Left colon (tissue), 2 donors: ENCODE measurements around the gene CMBL. TPM values are rescaled to one million over a fixed set of nuclear protein-coding genes. Genes with fewer than 3 reads are reported as not detected.

Experiments used
- ATAC-seq: fragments of 200-7000 bp; cut with Tn5 transposase; one replicate; pipeline ENCODE4 v1.9.1; 2020; ENCODE audit warnings: mild to moderate bottlenecking, moderate library complexity
- DNase-seq, 2 donors: peaks; one replicate each; pipeline ENCODE4 v3.0.0-alpha.2; 2020
- intact Hi-C, 2 donors: fragments of 100-400 bp; cut with DNase I in 1 of 2; cut with micrococcal nuclease in 1 of 2; formaldehyde crosslinking; loops; one replicate each; pipeline versions ENCODE4 v1.11.2 to v1.14.0; 2022; cut with DNase I, micrococcal nuclease
- total RNA-seq, 2 donors: library from RNA; stranded (reverse); fragmentation: NEBNext Ultra II Directional; extraction: Animal tissue kit (Norgen Biotek cat#: 25700); gene quantifications; one replicate each; pipeline ENCODE4 v1.2.1, GENCODE V29; 2021
- donor health status: DM: no; HTN: no; CAD: no.
- donor health status: DM: yes; HTN: yes; CAD: no.

CMBL gene
- total RNA-seq, 2 donors from 2014 or later = 172 to 182 TPM

DNA sequence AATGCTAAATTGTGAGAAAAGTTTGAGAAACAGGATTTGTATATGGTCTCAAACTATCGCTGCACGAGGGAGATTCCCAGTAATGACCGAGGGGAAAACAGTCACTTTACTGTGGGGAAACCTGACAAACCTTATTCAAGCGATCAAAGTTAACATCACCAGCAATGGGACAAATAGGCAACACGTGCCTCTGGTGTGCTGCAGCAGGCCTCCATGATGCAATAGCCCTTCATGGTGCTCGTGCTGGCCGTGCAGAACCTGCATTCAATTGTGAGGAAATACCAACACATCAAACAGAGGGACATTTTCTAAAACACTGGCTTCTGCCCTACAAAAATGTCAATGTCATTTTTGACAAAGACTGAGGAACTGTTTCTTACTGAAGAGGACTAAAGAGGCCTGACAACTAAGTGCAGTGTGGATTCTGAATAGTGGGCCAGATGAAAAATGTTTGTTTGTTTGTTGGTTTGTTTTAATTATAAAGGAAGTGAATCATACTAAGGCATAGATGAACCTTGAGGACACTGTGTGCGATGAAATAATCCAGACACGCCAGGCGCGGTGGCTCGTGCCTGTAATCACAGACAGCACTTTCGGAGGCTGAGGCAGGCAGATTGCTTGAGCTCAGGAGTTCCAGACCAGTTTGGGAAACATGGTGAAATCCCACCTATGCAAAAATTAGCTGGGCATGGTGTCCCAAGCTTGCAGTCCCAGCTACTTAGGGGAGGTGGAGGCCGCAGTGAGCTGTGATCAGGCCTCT, 28.2 kb upstream of the CMBL start:
- DNase-seq (no peak), ATAC-seq (no peak)
- intact Hi-C loops = no loop called here

DNA sequence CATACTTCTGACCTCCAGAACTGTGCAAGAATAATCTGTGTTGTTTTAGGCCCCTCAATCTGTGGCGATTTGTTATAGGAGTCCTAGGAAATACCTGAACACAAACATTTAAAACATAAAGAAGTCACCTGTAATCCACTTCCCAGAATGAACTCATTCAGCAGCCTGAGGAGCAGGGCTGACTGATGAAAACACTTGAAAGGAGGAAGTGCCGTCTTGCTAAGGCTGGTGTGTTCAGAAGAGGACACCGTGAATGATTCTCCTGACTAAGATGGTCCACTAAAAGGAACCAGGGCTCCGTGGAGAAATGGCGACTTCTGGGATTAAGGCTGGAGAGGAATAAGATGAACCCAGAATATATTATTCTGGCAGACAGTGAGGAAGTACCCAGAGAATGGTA, 27.1 kb upstream of the CMBL start:
- DNase-seq (no peak), ATAC-seq (no peak)
- intact Hi-C loops = no loop called here

DNA sequence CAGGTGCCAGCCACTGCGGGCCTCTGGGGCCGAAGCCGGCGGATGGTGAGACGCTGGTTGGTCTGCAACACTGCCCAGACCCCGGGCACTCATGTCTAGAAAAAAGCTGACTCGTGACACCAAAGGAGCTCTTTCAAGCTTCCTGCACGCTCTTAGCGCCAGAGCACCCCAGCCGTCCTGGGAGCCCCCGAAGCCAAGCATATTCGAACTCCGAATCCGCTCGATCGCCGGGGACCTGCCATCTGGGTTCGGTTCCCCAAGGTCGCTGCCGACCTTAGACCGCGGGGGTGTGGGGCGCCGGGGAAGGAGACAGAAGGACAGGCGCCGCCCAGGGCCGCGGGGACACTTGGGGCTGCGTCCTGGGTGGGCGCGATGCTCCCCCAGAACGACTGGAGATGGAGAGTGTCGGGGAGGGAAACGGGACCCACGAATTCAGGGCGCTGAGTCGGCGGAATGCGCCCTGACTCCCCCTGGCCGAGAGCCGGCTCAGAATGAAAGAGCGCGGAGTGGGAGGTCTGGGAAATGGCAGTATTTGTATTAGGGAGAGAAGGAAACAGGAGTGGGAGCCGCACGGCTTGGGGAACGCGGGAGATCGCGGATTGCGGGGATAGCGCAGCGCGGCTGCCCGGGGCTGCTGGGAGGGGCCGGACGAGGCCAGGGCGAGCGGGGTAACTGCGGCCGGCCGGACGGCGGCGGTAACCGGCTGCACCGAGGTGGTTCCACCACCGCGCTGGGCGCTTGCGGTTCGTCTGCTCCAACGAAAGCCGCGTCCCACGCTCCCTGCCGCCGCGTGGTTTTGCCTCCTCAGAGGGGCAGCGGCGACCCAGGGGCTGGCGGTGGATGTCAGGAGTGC, 25.7 kb upstream of the CMBL start:
- peak in 1 of 2 donors; percentile 66 for DNase-seq
- intact Hi-C loops = no loop called here
- ATAC-seq = peak; percentile 87

DNA sequence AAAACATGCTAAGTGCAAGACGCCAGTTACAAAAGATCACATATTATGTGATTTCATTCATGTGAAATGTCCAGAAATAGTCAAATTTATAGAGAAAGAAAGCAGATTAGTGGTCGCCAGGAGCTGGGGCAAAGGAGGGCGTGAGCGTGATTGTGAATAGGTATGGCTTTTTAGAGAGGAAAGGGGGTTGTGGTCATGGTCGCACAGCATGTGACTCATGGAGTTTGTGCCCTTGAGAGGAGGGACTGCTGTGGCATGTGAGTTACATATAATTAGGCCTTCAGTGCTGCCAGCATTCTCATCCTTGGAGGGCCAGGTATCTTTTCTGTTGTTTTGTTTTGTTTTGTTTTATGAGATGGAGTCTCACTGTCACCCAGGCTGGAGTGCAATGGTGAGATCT, 24.6 kb upstream of the CMBL start:
- DNase-seq (no peak), ATAC-seq (no peak)
- intact Hi-C loops = no loop called here

DNA sequence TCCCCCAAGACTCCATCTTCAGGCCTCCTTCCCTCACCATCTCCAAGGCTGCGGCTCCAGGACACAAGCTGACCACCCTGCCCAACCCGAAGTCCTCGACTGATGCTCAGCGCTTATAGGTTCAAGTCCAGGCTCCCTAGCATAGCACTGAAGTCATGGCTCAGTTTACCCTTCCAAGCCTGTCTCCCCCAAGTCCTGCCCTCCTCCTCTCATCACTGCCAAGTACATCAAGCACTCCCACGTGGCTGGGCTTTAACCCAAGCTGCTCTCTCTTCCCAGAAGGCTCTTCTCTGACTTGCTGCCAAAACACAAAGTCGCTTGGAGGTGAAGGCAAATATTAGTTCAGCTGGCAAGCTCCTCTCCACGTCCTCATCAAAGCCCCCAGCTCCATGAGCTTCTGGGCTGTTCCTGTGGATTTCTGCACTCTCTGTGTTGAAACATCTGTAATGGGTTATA, 23.7 kb upstream of the CMBL start:
- ATAC-seq = peak; percentile 49
- peak; percentile 44 to 70 for DNase-seq
- intact Hi-C loops = no loop called here

DNA sequence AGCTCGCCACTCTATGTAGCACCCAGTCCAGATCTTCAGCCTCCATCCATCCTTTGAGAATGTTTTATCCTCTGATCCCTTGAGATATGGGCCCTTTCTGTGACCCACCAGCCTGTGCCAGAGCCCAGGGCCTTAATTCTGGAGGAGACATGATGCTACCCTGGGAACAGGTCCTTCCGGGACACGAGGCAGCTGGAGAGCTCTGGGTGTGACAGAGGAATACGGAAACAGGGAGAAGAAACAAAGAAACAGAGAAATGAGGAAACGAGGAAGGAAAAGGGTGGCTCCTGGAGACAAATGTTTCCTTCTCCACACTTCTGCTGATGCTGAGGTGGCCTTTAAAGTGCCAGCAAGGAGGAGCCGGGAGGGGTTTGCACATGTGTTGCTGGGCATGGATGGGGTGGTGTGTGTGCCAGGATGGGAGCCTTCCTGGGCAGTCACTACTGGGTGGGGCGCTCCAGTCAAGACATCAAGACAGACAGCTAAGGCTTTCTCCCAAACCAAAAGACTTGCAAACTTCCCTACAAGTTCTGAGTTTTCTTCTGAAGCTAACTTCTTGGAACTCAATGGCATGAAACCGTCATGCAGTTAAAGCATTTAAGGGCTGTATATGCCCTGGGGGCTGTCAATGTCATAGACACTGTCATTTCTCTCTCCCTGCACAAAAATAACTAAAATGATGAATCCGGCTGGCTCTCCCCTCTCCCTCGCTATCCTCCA, 23.0 kb upstream of the CMBL start:
- DNase-seq (peak in 1 of 2 donors; percentile 23), ATAC-seq (peak; percentile 68)
- intact Hi-C loops = no loop called here

DNA sequence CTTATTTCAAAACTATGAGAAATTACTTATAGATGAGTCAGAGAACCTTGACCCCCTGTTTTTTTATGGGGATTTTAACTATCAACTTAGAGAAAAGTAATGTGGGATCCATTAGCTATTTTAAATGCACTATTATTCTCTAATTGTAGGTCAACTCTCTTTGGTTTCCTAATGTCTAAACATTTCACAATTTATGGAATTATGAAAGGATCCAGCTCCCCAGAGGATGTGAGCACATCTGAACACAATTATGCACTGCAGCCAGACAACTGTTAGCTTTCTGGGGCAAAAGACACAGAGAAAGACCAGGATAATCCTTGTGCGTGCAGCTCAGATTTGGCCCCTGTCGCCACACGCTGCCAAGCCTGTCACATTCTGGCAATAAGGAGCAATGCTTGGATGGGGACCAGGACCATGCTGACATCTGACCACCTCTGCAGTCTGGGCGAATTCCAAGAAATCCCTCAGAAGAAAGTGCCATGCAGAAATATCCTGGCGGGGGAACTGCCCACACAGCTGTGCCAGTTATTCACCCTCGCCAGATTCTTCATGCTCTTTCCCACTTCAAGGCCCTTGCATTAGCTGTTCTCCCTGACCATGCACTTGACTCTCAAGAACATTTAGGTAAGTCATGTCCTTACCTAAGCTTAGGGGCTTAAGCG, 22.2 kb upstream of the CMBL start:
- ATAC-seq (no peak), DNase-seq (no peak)
- intact Hi-C loops = no loop called here

DNA sequence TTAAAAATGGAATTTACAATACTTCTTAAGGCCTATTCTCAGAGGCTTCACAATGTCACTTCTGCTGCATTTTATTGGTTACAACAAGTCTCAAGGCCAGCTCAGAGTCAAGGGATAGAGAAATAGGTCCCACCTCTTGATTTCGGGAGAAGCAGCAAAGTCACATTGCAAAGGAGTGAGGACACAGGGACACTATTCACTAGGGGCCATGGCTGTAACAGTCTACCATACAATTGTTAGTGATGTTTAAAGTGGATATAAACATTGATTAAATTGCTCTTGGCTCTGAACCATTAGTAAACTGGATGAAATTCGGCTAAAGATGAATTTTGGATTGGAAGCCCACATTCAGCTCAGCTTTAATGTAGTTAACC, 21.7 kb upstream of the CMBL start:
- no peak for DNase-seq
- no peak for ATAC-seq
- intact Hi-C loops = no loop called here

DNA sequence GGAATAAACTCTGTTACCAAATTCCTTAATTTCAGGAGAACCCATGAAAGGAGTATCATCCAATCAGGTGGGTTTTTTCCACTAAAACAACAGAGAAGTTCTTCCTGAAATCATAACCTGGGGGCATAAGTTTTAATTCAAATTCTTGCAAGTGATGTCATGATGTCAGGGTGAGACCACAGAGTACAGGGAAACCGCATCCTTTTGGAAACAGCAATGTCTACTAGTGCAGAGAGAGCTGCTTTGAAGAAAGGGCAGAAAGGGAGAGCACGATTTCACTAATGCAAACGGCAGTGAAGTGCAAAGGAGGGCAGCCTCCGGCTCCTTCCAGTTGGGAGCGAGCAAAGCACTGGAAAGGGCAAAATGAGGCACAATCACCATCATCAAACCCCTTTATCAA, 20.6 kb upstream of the CMBL start:
- DNase-seq = no peak
- intact Hi-C loops = no loop called here
- ATAC-seq = no peak

DNA sequence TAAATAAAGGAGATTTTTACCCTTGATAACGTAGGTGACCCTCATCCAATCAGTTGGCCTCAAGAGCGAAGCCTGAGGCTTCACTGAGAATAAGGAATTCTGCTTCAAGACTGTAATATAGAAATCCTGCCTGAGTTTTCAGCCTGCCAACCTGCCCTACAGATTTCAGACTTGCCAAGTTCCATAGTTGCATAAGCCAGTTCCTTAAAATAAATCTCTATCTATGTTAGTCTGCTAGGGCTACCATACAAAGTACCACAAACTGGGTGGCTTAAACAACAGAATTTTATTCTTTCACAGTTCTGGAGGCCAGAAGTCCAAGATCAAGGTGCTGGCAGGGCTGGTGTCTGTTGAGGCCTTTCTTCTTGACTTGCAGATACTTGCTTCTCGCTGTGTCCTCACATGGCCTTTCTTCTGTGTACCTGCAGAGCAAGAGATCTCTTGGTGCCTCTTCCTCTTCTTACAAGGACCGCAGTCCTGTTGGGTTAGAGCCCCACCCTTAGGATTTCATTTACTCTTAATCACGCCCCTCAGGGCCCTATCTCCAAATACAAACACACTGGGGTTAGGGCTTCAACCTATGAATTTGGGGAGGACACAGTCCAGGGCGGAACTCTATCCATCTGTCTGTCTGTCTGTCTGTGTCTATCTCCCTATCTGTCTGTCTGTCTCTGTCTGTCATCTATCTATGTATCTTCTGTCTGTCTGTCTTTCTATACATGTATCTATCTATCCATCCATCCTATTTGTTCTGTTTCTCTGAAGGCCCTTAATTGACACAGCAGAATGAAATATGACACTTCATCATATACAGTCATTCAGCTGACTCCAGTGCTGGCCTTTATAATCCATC, 17.0 kb upstream of the CMBL start:
- intact Hi-C loops = no loop called here
- no peak for DNase-seq
- ATAC-seq = no peak

DNA sequence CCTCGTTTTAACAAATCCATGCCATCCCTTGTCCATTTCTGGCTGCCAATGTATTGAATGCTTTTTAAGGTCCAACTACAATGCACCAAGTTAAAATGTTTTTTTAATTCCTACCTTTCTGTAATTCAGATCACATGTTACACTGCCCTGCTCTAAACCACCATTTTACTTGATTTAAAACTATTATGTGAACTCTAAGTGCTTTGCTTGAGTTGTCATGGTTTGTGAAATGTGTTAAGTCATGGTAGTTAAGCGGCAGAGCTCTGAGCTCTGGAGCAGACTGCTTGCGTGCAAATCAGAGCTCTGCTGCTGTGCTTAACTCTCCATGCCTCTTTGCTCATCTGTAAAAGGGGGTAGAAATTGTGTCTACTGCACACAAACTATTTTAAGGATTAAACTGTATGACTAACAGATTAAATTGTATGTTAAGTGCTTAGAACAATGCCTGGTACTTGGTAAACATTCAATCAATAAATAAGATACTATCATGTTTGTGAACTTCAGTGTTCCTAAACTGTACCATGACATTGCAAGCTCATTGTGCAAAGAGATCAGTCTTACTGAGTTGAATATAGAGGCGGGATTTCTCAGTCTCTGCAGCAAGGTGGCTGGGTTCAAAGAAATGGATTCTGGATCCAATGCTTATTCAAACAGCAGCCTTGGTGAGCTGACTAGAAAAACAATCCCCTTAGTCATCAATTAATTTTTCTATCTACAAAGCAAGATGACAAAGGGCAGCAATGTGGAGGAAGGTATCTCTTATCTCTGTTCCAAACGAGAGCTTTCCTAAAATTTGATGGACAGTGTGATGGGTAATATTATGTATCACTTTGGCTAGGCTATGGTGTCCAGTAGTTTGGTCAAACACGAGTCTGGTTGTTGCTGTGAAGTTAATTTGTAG, 16.1 kb upstream of the CMBL start:
- intact Hi-C loops = no loop called here
- DNase-seq = no peak
- ATAC-seq = no peak

DNA sequence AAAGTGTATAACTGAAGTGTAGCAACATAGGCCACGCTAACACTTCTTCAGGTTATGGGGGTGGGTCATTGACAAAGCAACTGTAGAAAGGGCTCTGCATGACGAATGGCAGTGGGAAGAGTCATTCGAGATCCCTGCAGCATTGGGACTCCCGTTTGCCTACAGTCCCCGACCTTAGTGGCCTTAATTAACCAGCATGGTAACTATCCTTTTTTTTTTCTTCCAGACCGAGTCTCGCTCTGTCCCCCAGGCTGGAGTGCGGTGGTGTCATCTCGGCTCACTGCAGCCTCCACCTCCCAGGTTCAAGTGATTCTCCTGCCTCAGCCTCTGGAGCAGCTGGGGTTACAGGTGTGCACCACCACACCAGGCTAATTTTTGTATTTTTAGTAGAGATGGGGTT, 14.2 kb upstream of the CMBL start:
- no peak for ATAC-seq

DNA sequence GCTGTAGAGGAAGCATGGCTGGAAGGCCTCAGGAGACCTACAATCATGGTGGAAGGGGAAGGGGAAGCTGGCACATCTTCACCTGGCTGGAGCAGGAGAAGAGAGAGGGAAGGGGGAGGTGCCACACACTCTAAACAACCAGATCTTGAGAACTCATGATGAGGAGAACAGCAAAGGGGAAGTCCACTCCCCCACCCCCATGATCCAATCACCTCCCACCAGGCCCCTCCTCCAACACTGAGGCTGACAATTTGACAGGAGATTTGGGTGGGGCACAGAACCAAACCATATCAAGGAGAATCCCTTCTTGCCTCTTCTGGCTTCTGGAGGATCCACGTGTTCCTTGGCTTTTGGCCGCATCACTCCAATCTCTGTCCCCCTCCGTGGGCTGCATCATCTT, 13.1 kb upstream of the CMBL start:
- intact Hi-C loops = no loop called here
- DNase-seq = no peak
- no peak for ATAC-seq

More for the DNA sequence above, 14.2 kb upstream of the CMBL start:
- intact Hi-C loops = no loop called here
- no peak for DNase-seq

DNA sequence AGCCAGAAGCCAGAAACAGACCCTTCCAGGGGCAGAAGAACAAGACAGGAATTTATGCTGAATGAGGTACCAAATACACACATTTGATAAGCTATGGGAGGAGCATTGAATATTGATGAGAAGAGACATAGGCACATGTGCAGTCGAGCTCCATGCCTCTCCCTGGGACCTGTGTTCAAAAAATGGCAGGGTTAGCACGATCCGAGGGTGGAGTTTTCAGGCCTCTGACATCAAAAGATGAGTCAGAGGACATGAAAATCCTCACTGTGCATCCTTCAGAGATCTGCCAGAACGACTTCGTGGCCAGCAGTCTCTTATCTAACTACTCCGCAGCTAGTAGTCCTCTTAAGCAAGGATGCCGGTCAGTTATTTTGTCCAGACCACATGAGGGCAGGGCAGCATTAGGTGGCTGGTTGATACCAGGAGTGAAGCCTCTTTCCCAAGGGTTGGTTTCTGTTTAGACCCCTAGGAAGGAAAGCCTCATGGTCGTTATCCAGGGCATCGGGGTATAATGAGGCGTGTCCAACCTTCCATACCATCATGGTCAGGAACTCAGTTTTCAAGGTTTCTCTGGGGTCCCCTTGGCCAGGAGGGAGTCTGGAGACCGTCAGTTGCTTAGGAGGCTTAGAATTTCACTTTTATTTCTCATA, 11.6 kb upstream of the CMBL start:
- ATAC-seq (no peak), DNase-seq (no peak)
- intact Hi-C loops = no loop called here

DNA sequence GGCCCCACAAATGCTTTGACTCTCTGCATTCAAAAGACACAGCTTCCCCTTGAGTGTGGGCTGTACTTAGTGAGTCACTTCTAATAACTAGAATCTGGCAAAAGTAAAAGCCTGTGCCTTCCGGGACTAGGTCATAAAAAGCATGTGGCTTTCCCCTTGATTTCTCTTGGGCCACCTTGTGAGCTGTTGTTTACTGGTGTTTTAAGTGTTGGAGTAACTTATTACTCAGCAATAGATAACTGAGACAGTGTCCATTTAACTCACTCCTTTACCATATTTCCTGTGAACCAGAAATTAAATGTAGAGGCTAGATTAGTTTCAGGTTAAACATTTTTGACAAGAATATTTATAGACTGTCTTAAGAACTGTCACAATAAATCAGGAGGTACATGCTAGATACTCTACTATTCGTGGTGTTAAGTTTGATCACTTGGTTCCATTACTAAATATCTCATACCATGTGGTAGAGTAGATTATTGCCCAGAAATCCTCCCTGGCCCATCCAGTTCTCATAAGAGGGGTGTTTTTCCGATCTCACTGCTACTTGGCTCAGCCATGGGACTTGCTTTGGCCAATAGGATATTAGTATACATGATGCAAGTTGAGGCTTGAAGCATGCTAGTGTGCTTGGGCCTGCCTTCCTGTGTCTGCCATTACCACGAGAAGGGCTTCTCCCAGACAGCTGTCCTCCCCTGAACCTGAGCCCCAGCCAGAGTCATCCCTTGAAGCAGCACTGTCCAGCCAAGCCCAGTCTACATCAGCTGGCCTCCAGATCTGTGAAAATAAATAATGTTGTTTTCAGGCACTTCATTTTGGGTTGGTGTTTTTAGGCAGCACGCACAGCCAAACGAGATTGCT, 10.4 kb upstream of the CMBL start:
- intact Hi-C loops = no loop called here
- DNase-seq = no peak
- peak; percentile 56 for ATAC-seq
